A549 (cell line): Measurements from ENCODE around the gene TMEM176B. TPM values are rescaled to one million over a fixed set of nuclear protein-coding genes. Genes with fewer than 3 reads are reported as not detected.

Experiments
- ATAC-seq, 2 experiments: fragments of 200-7000 bp in 1 of 2; fragments of >200 bp in 1 of 2; cut with Nextera tagmentation in 1 of 2; cut with Tn5 transposase in 1 of 2; 3 replicates each; pipeline versions ENCODE4 v1.8.0 to v1.9.1; 2018 to 2020; ENCODE audit warnings: mild to moderate bottlenecking in 1 of 2, moderate library complexity in 1 of 2
- CTCF ChIA-PET: fragments of 300-600 bp; sonication (Branson Sonifier 250); formaldehyde crosslinking; extraction: SDS; loops from one replicate; lab custom pipeline; 2021; ENCODE audit warnings: antibody characterized with exemption, inconsistent platforms; lab: Yijun Ruan, JAX
- POLR2A ChIA-PET: fragments of 350-600 bp; formaldehyde crosslinking; extraction: SDS; loops from one replicate; lab custom pipeline; 2021; ENCODE audit warnings: antibody characterized with exemption, inconsistent platforms; lab: Yijun Ruan, JAX
- DNase-seq, 2 experiments: peaks; one replicate each; pipeline versions ENCODE4 v3.0.0 to v3.0.0-alpha.2; 2011 to 2016; ENCODE audit warnings: low read depth in 1 of 2, low spot score in 1 of 2
- FAIRE-seq: peaks from 2 replicates; lab custom pipeline; 2011; peaks lifted over from hg19 to GRCh38; lab: Jason Lieb, UNC
- H3K27ac ChIP-seq, 2 experiments: fragments of >200 bp; sonication (Bioruptor Twin); formaldehyde crosslinking; 3 replicates each; pipeline ENCODE4 v1.5.1; 2016 to 2017
- H3K4me1 ChIP-seq: fragments of >200 bp; sonication (Bioruptor Twin); formaldehyde crosslinking; 3 replicates; pipeline ENCODE4 v1.6.1; 2016
- H3K4me2 ChIP-seq: fragments of >200 bp; sonication (Bioruptor Twin); formaldehyde crosslinking; 3 replicates; pipeline ENCODE4 v1.6.1; 2016
- H3K4me3 ChIP-seq: fragments of >200 bp; sonication (Bioruptor Twin); formaldehyde crosslinking; 3 replicates; pipeline ENCODE4 v1.5.1; 2016
- H3K9me3 ChIP-seq: fragments of >200 bp; sonication (Bioruptor Twin); formaldehyde crosslinking; 3 replicates; pipeline ENCODE4 v1.6.1; 2016
- BHLHE40 ChIP-seq: IDR thresholded peaks from 2 replicates; pipeline ENCODE4 v1.6.1; 2012; ENCODE audit warnings: low read depth, low read length, inconsistent platforms
- CHD2 ChIP-seq: fragments of 150-350 bp; IDR thresholded peaks from 2 replicates; pipeline ENCODE4 v1.6.1; 2014; ENCODE audit warnings: low read length; ENCODE audit not compliant: partially characterized antibody
- EHF ChIP-seq: fragments of 250-450 bp; sonication (Bioruptor Pico); IDR thresholded peaks from 2 replicates; pipeline ENCODE4 v1.5.0; 2020; ENCODE audit warnings: mild to moderate bottlenecking
- ESRRA ChIP-seq: fragments of 150-350 bp; IDR thresholded peaks from 2 replicates; pipeline ENCODE4 v1.6.1; 2014; ENCODE audit warnings: mild to moderate bottlenecking, low read length, borderline replicate concordance
- FOSL2 ChIP-seq, 2 experiments: fragments of 450-650 bp in 1 of 2; fragments of >200 bp in 1 of 2; sonication (Bioruptor Twin) in 1 of 2; formaldehyde crosslinking; IDR thresholded peaks; 2 replicates each; pipeline versions ENCODE4 v1.5.0 to v1.6.1; 2016 to 2020; ENCODE audit warnings: mild to moderate bottlenecking in 1 of 2, moderate library complexity in 1 of 2
- HOXB5 ChIP-seq: fragments of 250-450 bp; sonication (Bioruptor Pico); IDR thresholded peaks from 2 replicates; pipeline ENCODE4 v1.5.0; 2020; ENCODE audit warnings: mild to moderate bottlenecking, moderate library complexity
- JUN ChIP-seq, 2 experiments: fragments of >200 bp; sonication (Bioruptor Twin); formaldehyde crosslinking; IDR thresholded peaks; 2 replicates in 1 of 2; 3 replicates in 1 of 2; pipeline ENCODE4 v1.6.1; 2016 to 2017
- KDM1A ChIP-seq: fragments of 200-600 bp; sonication (generic); IDR thresholded peaks from 2 replicates; pipeline ENCODE4 v1.6.1; 2016; ENCODE audit warnings: low read depth, mild to moderate bottlenecking
- MAZ ChIP-seq: fragments of 150-350 bp; IDR thresholded peaks from 2 replicates; pipeline ENCODE4 v1.6.1; 2014; ENCODE audit warnings: antibody characterized with exemption, low read depth, low read length, borderline replicate concordance
- MYC ChIP-seq: IDR thresholded peaks from 2 replicates; pipeline ENCODE4 v1.6.1; 2012; ENCODE audit warnings: mild to moderate bottlenecking, inconsistent platforms, low read length, improper control_type of control experiment, borderline replicate concordance
- NFE2L2 ChIP-seq: fragments of 150-350 bp; conservative IDR thresholded peaks from 2 replicates; pipeline ENCODE4 v1.6.1; 2014; ENCODE audit warnings: low read length
- PHF8 ChIP-seq: fragments of 200-600 bp; sonication (generic); IDR thresholded peaks from 2 replicates; pipeline ENCODE4 v1.6.1; 2016; ENCODE audit warnings: low read depth, mild to moderate bottlenecking, antibody characterized with exemption, moderate library complexity, borderline replicate concordance
- POLR2AphosphoS2 ChIP-seq: conservative IDR thresholded peaks from 2 replicates; pipeline ENCODE4 v1.6.1; 2012; ENCODE audit warnings: low read length, improper control_type of control experiment, inconsistent platforms
- RAD21 ChIP-seq, 2 experiments: fragments of >200 bp in 1 of 2; sonication (Bioruptor Twin) in 1 of 2; formaldehyde crosslinking in 1 of 2; IDR thresholded peaks in 1 of 2; conservative IDR thresholded peaks in 1 of 2; 2 replicates in 1 of 2; 3 replicates in 1 of 2; pipeline ENCODE4 v1.6.1; 2012 to 2018; ENCODE audit warnings: inconsistent platforms in 1 of 2
- SMC3 ChIP-seq: fragments of >200 bp; sonication (Bioruptor Twin); formaldehyde crosslinking; IDR thresholded peaks from 3 replicates; pipeline ENCODE4 v1.6.1; 2018; ENCODE audit warnings: inconsistent platforms
- SREBF2 ChIP-seq: fragments of 450-650 bp; IDR thresholded peaks from 2 replicates; pipeline ENCODE4 v1.6.1; 2014; ENCODE audit warnings: mild to moderate bottlenecking, moderate library complexity
- TFCP2L1 ChIP-seq: fragments of 250-450 bp; sonication (Bioruptor Pico); IDR thresholded peaks from 2 replicates; pipeline ENCODE4 v1.5.0; 2021; ENCODE audit warnings: mild to moderate bottlenecking
- TP53 ChIP-seq: fragments of 250-450 bp; sonication (Bioruptor Pico); IDR thresholded peaks from 2 replicates; pipeline ENCODE4 v1.5.0; 2021; ENCODE audit warnings: mild to moderate bottlenecking, moderate library complexity
- WGBS: methylation state at CpG from one replicate; pipeline ENCODE4 v1.1.6; 2017; ENCODE audit errors: missing lambda C conversion rate; 5-methylcytosine and 5-hydroxymethylcytosine counted together
- polyA plus RNA-seq, 4 experiments: library from polyadenylated mRNA; depleted of rRNA in 3 of 4; stranded (reverse); fragments of >200 nt; fragmentation: RNase III in 1 of 4; extraction: RNeasy Plus Mini Kit Qiagen cat#74134 plus additional on column Dnase treatment in 1 of 4; gene quantifications; 2 replicates in 3 of 4; 3 replicates in 1 of 4; pipeline ENCODE4 v1.2.3, GENCODE V29; 2011 to 2017
- TF ChIP-seq, protein P1 (sequence below): IDR thresholded peaks from 2 replicates; pipeline ENCODE4 v1.6.1; 2012
- TF ChIP-seq, protein P2 (sequence below): fragments of >200 bp; sonication (Bioruptor Twin); formaldehyde crosslinking; IDR thresholded peaks from 3 replicates; pipeline ENCODE4 v1.6.1; 2016
- TF ChIP-seq, protein P3 (sequence below): fragments of 250-450 bp; sonication (Bioruptor Pico); IDR thresholded peaks from 2 replicates; pipeline ENCODE4 v1.5.0; 2020; ENCODE audit warnings: low read depth, mild to moderate bottlenecking, moderate library complexity
- TF ChIP-seq, protein P4 (sequence below): fragments of 250-450 bp; sonication (Bioruptor Pico); IDR thresholded peaks from 2 replicates; pipeline ENCODE4 v1.5.0; 2021; ENCODE audit warnings: mild to moderate bottlenecking, moderate library complexity, borderline replicate concordance

Gene TMEM176B
- polyA plus RNA-seq, 2 of the 4 experiments (the other 2 are of a cell fraction), result 0.10 TPM; not detected in 1

DNA sequence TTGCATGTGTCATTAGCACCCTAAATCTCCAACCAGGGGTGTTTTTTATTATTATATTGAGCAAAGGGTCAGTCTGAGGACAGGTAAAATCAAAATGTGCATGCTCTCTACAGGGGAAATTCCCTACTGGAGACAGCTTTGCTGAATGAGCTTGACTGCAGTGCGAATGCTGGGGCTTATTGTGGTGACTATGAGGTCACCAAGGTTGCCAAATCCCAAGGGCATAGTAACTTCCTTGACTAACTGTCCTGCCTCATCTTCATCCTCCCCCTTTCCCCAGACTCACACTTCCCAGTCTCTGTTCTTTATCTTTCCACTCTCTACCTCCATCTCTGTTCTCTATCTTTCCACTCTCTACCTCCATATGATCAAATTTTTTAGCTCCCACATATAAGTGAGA, 29.3 kb upstream of the TMEM176B start:
- POLR2A ChIA-PET, result no interaction called here
- CTCF ChIA-PET, result interaction anchor here (0.9 kb wide), 1 partner anchor 69 kb away, joined by 3 read pairs; no protein-coding TSS in a partner anchor

DNA sequence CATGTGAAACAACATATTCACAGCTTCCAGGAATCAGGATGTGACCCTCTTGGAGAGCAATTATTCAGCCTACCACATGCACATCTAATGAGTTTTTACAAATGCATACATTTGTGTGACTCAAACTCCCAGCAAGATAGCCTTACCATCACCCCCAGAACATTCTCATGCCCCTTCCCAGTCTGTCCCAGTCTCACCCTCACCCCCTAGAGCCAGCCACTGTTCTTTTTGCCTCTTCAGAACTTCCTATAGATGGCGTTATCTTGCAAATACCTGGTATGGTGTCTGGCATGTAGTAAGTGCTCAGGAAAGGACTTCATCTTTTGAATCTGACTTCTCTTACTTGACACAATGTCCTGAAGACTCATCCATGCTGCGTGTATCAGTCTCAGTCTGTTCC, 28.2 kb upstream of the TMEM176B start:
- CTCF ChIA-PET, result no interaction called here
- H3K9me3 ChIP-seq, result no peaks in the 10 kb centered on the region
- TF ChIP-seq JUN (IDR thresholded peaks at IDR 0.05), result no peak
- no peak for TF ChIP-seq TFCP2L1
- TF ChIP-seq SREBF2, result no peak
- no peak for TF ChIP-seq PHF8
- no peak for TF ChIP-seq KDM1A
- TF ChIP-seq TP53 (CRISPR knock-in tag), result no peak
- no peak overlapping the region for H3K4me2 ChIP-seq
- no peak overlapping the region for H3K27ac ChIP-seq
- no peak for ATAC-seq
- POLR2A ChIA-PET, result no interaction called here
- 7% methylated on average over 2 of the region's 2 CpGs for WGBS
- H3K4me1 ChIP-seq, result no peaks in the 10 kb centered on the region
- no peak overlapping the region for H3K4me3 ChIP-seq
- no peak for DNase-seq
- no peak for FAIRE-seq

More for the DNA sequence above, 29.3 kb upstream of the TMEM176B start:
- DNase-seq, result no peak
- no peak for FAIRE-seq
- H3K27ac ChIP-seq, result no peak overlapping the region
- no peak for ATAC-seq
- WGBS, result 0% methylated on average over 1 of the region's 1 CpG
- H3K4me2 ChIP-seq, result no peak overlapping the region
- TF ChIP-seq, protein P1, sequence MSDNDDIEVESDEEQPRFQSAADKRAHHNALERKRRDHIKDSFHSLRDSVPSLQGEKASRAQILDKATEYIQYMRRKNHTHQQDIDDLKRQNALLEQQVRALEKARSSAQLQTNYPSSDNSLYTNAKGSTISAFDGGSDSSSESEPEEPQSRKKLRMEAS, result no peak
- TF ChIP-seq CHD2, result no peak
- no peak for TF ChIP-seq SMC3
- no peak for TF ChIP-seq PHF8
- no peak for TF ChIP-seq TFCP2L1
- no peak for TF ChIP-seq POLR2AphosphoS2
- no peak for TF ChIP-seq HOXB5 (CRISPR knock-in tag)
- no peak for TF ChIP-seq BHLHE40
- TF ChIP-seq NFE2L2, result no peak
- TF ChIP-seq MYC, result no peak
- no peak for TF ChIP-seq EHF (CRISPR knock-in tag)
- TF ChIP-seq, protein P2, sequence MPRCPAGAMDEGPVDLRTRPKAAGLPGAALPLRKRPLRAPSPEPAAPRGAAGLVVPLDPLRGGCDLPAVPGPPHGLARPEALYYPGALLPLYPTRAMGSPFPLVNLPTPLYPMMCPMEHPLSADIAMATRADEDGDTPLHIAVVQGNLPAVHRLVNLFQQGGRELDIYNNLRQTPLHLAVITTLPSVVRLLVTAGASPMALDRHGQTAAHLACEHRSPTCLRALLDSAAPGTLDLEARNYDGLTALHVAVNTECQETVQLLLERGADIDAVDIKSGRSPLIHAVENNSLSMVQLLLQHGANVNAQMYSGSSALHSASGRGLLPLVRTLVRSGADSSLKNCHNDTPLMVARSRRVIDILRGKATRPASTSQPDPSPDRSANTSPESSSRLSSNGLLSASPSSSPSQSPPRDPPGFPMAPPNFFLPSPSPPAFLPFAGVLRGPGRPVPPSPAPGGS, result no peak
- TF ChIP-seq, protein P3, sequence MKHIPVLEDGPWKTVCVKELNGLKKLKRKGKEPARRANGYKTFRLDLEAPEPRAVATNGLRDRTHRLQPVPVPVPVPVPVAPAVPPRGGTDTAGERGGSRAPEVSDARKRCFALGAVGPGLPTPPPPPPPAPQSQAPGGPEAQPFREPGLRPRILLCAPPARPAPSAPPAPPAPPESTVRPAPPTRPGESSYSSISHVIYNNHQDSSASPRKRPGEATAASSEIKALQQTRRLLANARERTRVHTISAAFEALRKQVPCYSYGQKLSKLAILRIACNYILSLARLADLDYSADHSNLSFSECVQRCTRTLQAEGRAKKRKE (CRISPR knock-in tag), result no peak
- TF ChIP-seq, protein P4, sequence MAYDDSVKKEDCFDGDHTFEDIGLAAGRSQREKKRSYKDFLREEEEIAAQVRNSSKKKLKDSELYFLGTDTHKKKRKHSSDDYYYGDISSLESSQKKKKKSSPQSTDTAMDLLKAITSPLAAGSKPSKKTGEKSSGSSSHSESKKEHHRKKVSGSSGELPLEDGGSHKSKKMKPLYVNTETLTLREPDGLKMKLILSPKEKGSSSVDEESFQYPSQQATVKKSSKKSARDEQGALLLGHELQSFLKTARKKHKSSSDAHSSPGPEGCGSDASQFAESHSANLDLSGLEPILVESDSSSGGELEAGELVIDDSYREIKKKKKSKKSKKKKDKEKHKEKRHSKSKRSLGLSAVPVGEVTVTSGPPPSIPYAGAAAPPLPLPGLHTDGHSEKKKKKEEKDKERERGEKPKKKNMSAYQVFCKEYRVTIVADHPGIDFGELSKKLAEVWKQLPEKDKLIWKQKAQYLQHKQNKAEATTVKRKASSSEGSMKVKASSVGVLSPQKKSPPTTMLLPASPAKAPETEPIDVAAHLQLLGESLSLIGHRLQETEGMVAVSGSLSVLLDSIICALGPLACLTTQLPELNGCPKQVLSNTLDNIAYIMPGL (CRISPR knock-in tag), result no peak
- no peak for TF ChIP-seq MAZ
- TF ChIP-seq RAD21 (conservative IDR thresholded peaks at IDR 0.05 in 1 of 2, IDR thresholded peaks at IDR 0.05 in 1 of 2), result no peak
- no peak for TF ChIP-seq ESRRA
- TF ChIP-seq FOSL2 (IDR thresholded peaks at IDR 0.05), result no peak
- no peak for TF ChIP-seq FOSL2 (CRISPR knock-in tag; IDR thresholded peaks at IDR 0.05)
- TF ChIP-seq, all 56 proteins: peak for 0
- Histone ChIP-seq H3K9me3 (no peaks in the 10 kb centered on the region), H3K4me3 (no peak overlapping the region), H3K4me1 (no peaks in the 10 kb centered on the region)
